ENCODE data around the gene DLG5.

The DLG5 gene

DNA sequence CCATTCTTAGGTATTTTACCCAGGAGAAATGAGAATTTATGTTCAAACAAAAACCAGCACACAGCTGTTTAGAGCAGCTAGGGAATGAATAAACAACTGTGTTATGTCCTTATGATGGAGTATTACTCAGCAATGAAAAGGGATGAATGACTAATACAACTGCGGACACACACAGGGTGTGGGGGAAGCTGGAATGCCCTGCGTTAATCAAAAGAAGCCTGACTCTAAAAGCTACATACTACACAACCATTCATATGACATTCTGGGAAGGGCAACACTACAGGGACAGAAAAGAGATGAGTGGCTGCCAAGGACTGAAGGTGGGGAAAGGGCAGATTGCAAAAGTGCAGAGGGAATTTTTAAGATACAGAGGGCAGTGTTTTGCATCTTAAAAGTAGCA lies 64.0 kb downstream of the DLG5 start:
- no peaks in the 10 kb centered on the region for H4K20me1 ChIP-seq (ENCODE audit: insufficient read depth, low read length)
- TF ChIP-seq, protein P1, sequence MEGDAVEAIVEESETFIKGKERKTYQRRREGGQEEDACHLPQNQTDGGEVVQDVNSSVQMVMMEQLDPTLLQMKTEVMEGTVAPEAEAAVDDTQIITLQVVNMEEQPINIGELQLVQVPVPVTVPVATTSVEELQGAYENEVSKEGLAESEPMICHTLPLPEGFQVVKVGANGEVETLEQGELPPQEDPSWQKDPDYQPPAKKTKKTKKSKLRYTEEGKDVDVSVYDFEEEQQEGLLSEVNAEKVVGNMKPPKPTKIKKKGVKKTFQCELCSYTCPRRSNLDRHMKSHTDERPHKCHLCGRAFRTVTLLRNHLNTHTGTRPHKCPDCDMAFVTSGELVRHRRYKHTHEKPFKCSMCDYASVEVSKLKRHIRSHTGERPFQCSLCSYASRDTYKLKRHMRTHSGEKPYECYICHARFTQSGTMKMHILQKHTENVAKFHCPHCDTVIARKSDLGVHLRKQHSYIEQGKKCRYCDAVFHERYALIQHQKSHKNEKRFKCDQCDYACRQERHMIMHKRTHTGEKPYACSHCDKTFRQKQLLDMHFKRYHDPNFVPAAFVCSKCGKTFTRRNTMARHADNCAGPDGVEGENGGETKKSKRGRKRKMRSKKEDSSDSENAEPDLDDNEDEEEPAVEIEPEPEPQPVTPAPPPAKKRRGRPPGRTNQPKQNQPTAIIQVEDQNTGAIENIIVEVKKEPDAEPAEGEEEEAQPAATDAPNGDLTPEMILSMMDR (IDR thresholded peaks at IDR 0.05; ENCODE audit: low read depth, low read length), result no peak
- TF ChIP-seq EZH2phosphoT487 (IDR thresholded peaks at IDR 0.05; ENCODE audit: low read depth), result no peak
- no peak overlapping the region for H2AFZ ChIP-seq (ENCODE audit: low read depth, low read length)
- no peaks in the 10 kb centered on the region for H3K36me3 ChIP-seq (replicated peaks; ENCODE audit: low read depth, low read length)
- H3K27me3 ChIP-seq (ENCODE audit: low read depth, low read length), result no peaks in the 10 kb centered on the region
- H3K9ac ChIP-seq (ENCODE audit: low read length), result no peak overlapping the region
- H3K4me2 ChIP-seq (ENCODE audit: low read length), result no peak overlapping the region
- no peak overlapping the region for H3K27ac ChIP-seq (ENCODE audit: low read length)
- no peak overlapping the region for H3K4me3 ChIP-seq (ENCODE audit: low read length)
- H3K4me1 ChIP-seq (ENCODE audit: low read length), result no peaks in the 10 kb centered on the region
- no peaks in the 10 kb centered on the region for H3K9me3 ChIP-seq (ENCODE audit: insufficient read depth, low read length)
- H3K79me2 ChIP-seq (ENCODE audit: low read length), result no peaks in the 10 kb centered on the region

GRCh38 chr10:77861366-77861765 lies 65.2 kb downstream of the DLG5 start:
- H3K9ac ChIP-seq (ENCODE audit: low read length), result no peak overlapping the region
- H3K4me2 ChIP-seq (ENCODE audit: low read length), result no peak overlapping the region
- H3K79me2 ChIP-seq (ENCODE audit: low read length), result no peaks in the 10 kb centered on the region
- no peak overlapping the region for H3K4me3 ChIP-seq (ENCODE audit: low read length)
- no peaks in the 10 kb centered on the region for H3K27me3 ChIP-seq (ENCODE audit: low read depth, low read length)
- H4K20me1 ChIP-seq (ENCODE audit: insufficient read depth, low read length), result no peaks in the 10 kb centered on the region
- H2AFZ ChIP-seq (ENCODE audit: low read depth, low read length), result no peak overlapping the region
- no peak for TF ChIP-seq EZH2phosphoT487 (IDR thresholded peaks at IDR 0.05; ENCODE audit: low read depth)
- TF ChIP-seq, protein P1 (IDR thresholded peaks at IDR 0.05; ENCODE audit: low read depth, low read length), result no peak
- no peaks in the 10 kb centered on the region for H3K4me1 ChIP-seq (ENCODE audit: low read length)
- no peaks in the 10 kb centered on the region for H3K36me3 ChIP-seq (replicated peaks; ENCODE audit: low read depth, low read length)
- no peak overlapping the region for H3K27ac ChIP-seq (ENCODE audit: low read length)
- no peaks in the 10 kb centered on the region for H3K9me3 ChIP-seq (ENCODE audit: insufficient read depth, low read length)

DNA sequence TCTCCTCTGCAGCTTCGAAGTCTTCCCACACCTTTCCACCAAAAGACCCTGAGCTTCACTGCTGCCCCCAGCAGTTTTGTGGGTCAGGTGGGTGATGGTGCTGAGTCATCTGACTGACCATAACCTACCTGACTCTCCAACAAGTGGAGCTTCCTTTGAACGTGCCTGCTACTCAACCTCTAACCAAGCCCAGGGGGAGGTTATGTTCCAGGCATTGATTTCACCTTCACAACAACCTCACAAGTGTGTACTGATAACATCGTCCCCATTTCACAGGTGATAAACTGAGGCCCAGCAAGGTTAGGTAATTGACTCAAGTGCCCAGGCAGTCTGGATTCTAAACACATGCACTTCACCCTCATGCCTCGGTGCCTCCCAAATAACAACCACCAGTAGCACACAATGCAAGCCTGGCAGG lies 66.7 kb downstream of the DLG5 start:
- no peak overlapping the region for H2AFZ ChIP-seq (ENCODE audit: low read depth, low read length)
- no peak overlapping the region for H3K4me2 ChIP-seq (ENCODE audit: low read length)
- H3K9ac ChIP-seq (ENCODE audit: low read length), result no peak overlapping the region
- H3K4me3 ChIP-seq (ENCODE audit: low read length), result no peak overlapping the region
- no peaks in the 10 kb centered on the region for H4K20me1 ChIP-seq (ENCODE audit: insufficient read depth, low read length)
- no peaks in the 10 kb centered on the region for H3K79me2 ChIP-seq (ENCODE audit: low read length)
- H3K4me1 ChIP-seq (ENCODE audit: low read length), result no peaks in the 10 kb centered on the region
- TF ChIP-seq, protein P1 (IDR thresholded peaks at IDR 0.05; ENCODE audit: low read depth, low read length), result no peak
- no peak for TF ChIP-seq EZH2phosphoT487 (IDR thresholded peaks at IDR 0.05; ENCODE audit: low read depth)
- H3K27ac ChIP-seq (ENCODE audit: low read length), result no peak overlapping the region
- H3K27me3 ChIP-seq (ENCODE audit: low read depth, low read length), result no peaks in the 10 kb centered on the region
- H3K9me3 ChIP-seq (ENCODE audit: insufficient read depth, low read length), result no peaks in the 10 kb centered on the region
- H3K36me3 ChIP-seq (replicated peaks; ENCODE audit: low read depth, low read length), result no peaks in the 10 kb centered on the region

- H3K9ac ChIP-seq (ENCODE audit: low read length), result no peak overlapping the region
- H4K20me1 ChIP-seq (ENCODE audit: insufficient read depth, low read length), result no peaks in the 10 kb centered on the region
- no peaks in the 10 kb centered on the region for H3K27me3 ChIP-seq (ENCODE audit: low read depth, low read length)
- no peak overlapping the region for H3K4me2 ChIP-seq (ENCODE audit: low read length)
- no peak overlapping the region for H3K27ac ChIP-seq (ENCODE audit: low read length)
- no peaks in the 10 kb centered on the region for H3K36me3 ChIP-seq (replicated peaks; ENCODE audit: low read depth, low read length)
- no peaks in the 10 kb centered on the region for H3K4me1 ChIP-seq (ENCODE audit: low read length)
- no peak overlapping the region for H3K4me3 ChIP-seq (ENCODE audit: low read length)
- no peak overlapping the region for H2AFZ ChIP-seq (ENCODE audit: low read depth, low read length)
- H3K79me2 ChIP-seq (ENCODE audit: low read length), result no peaks in the 10 kb centered on the region
- H3K9me3 ChIP-seq (ENCODE audit: insufficient read depth, low read length), result no peaks in the 10 kb centered on the region
- TF ChIP-seq, protein P1 (IDR thresholded peaks at IDR 0.05; ENCODE audit: low read depth, low read length), result no peak
- TF ChIP-seq EZH2phosphoT487 (IDR thresholded peaks at IDR 0.05; ENCODE audit: low read depth), result no peak
These were observed 67.2 kb downstream of the DLG5 start for GRCh38 chr10:77859200-77859864.

Measured in OCI-LY3 (cell line).